DND-41 (cell line): ENCODE results near the gene EXOC4.

Source experiments
- ATAC-seq: fragments of 200-7000 bp; cut with Tn5 transposase; 3 replicates; pipeline ENCODE4 v1.9.1; 2021; ENCODE audit warnings: low read depth; ENCODE audit not compliant: insufficient read depth
- DNase-seq: peaks from one replicate; pipeline ENCODE4 v3.0.0-alpha.2; 2020
- H2AFZ ChIP-seq: 2 replicates; pipeline ENCODE4 v1.6.0; 2012; ENCODE audit warnings: low read depth, low read length
- H3K27ac ChIP-seq: 2 replicates; pipeline ENCODE4 v1.5.1; 2012; ENCODE audit warnings: low read length, inconsistent platforms
- H3K27me3 ChIP-seq: fragments of 200-600 bp; sonication (generic); 2 replicates; pipeline ENCODE4 v1.6.0; 2012; ENCODE audit warnings: low read length, mild to moderate bottlenecking, inconsistent platforms; ENCODE audit not compliant: insufficient read depth, poor library complexity
- H3K36me3 ChIP-seq: 2 replicates; pipeline ENCODE4 v1.5.1; 2012; ENCODE audit warnings: low read length, inconsistent platforms; ENCODE audit not compliant: insufficient read depth
- H3K4me1 ChIP-seq: 2 replicates; pipeline ENCODE4 v1.5.1; 2012; ENCODE audit warnings: mild to moderate bottlenecking, low read length; ENCODE audit not compliant: insufficient read depth
- H3K4me2 ChIP-seq: 2 replicates; pipeline ENCODE4 v1.6.0; 2012; ENCODE audit warnings: mild to moderate bottlenecking, moderate library complexity, low read length, inconsistent platforms; ENCODE audit not compliant: insufficient read depth
- H3K4me3 ChIP-seq, 2 experiments: fragments of 200-600 bp in 1 of 2; shearing (Covaris generic) in 1 of 2; 2 replicates each; pipeline ENCODE4 v1.5.1; 2012 to 2016; ENCODE audit warnings: inconsistent platforms in 2 of 2, low read length in 2 of 2, mild to moderate bottlenecking in 2 of 2, low read depth in 1 of 2, moderate library complexity in 1 of 2
- H3K79me2 ChIP-seq: 2 replicates; pipeline ENCODE4 v1.6.0; 2012; ENCODE audit warnings: low read length, inconsistent platforms; ENCODE audit not compliant: insufficient read depth
- H3K9ac ChIP-seq: 2 replicates; pipeline ENCODE4 v1.6.0; 2012; ENCODE audit warnings: low read depth, mild to moderate bottlenecking, inconsistent platforms, low read length, moderate library complexity
- H3K9me3 ChIP-seq: 2 replicates; pipeline ENCODE4 v1.5.1; 2012; ENCODE audit warnings: low read length, moderate library complexity, mild to moderate bottlenecking, inconsistent platforms; ENCODE audit not compliant: insufficient read depth, severe bottlenecking
- H4K20me1 ChIP-seq: 2 replicates; pipeline ENCODE4 v1.6.0; 2012; ENCODE audit warnings: low read length; ENCODE audit not compliant: insufficient read depth
- CTCF ChIP-seq: IDR thresholded peaks from 2 replicates; pipeline ENCODE4 v1.5.1; 2012; ENCODE audit warnings: borderline replicate concordance, low read length, moderate library complexity, mild to moderate bottlenecking; ENCODE audit not compliant: poor library complexity, severe bottlenecking; ENCODE audit errors: extremely low read depth
- EZH2 ChIP-seq: IDR thresholded peaks from 3 replicates; pipeline ENCODE4 v1.6.1; 2012; ENCODE audit warnings: borderline replicate concordance, low read depth, mild to moderate bottlenecking, moderate library complexity, low read length, inconsistent platforms; ENCODE audit not compliant: severe bottlenecking

Gene EXOC4

GRCh38 chr7:133911724-133912123 lies 658.8 kb downstream of the EXOC4 start:
- no peak overlapping the region for H3K27ac ChIP-seq
- H3K27me3 ChIP-seq: no peaks in the 10 kb centered on the region
- H2AFZ ChIP-seq: no peak overlapping the region
- no peak overlapping the region for H3K9ac ChIP-seq
- H3K36me3 ChIP-seq: no peaks in the 10 kb centered on the region
- H3K4me2 ChIP-seq: no peak overlapping the region
- H4K20me1 ChIP-seq: no peaks in the 10 kb centered on the region
- no peak for TF ChIP-seq EZH2
- no peak for ATAC-seq
- no peak overlapping the region for H3K4me3 ChIP-seq
- no peaks in the 10 kb centered on the region for H3K4me1 ChIP-seq
- no peak for DNase-seq
- no peaks in the 10 kb centered on the region for H3K79me2 ChIP-seq
- no peaks in the 10 kb centered on the region for H3K9me3 ChIP-seq

DNA sequence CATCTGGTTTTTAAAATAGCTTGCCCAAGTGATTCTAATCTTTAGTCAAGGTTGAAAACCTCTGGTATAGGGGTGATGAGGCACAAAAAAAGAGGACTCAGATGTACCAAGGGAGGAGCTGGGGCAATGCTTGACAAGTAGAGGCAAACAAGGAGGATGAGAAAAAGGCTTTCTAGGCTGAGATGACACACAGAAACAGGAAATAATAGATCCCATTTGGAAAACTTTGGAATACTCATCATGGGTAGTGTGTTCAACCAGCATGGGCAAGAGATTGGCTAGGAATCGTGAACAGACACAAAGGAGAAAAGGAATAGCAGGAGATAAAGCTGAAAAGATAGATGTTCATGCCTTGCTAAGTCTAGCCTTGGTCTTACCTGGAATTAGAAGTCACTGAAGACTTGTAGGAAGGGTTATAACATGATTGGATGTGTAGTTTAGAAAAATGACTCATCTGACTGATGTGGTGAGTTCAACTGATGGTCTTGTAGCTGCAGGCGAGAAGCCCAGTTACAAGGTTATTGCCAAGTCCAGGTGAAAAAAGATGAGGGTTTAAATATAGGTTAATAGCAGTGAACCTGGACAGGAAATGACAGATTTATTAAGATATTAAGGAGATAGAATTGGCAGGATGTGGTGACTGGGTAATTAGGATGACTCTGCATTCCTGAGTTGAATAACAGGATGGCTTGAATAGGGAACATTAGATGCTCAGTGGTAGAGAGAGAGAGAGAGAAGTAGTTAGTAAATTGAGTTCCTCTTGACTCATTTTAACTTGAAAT lies 660.2 kb downstream of the EXOC4 start:
- DNase-seq: no peak
- Histone ChIP-seq H3K36me3 (no peaks in the 10 kb centered on the region), H3K9me3 (no peaks in the 10 kb centered on the region), H3K4me1 (no peaks in the 10 kb centered on the region), H3K4me3 (no peak overlapping the region), H3K27me3 (no peaks in the 10 kb centered on the region), H3K27ac (no peak overlapping the region), H3K4me2 (no peak overlapping the region), H4K20me1 (no peaks in the 10 kb centered on the region), H3K79me2 (no peaks in the 10 kb centered on the region), H2AFZ (no peak overlapping the region), H3K9ac (no peak overlapping the region)
- TF ChIP-seq EZH2 (no peak), CTCF (no peak)
- peak; percentile 45; the same call in 2 of the 3 replicates for ATAC-seq

DNA sequence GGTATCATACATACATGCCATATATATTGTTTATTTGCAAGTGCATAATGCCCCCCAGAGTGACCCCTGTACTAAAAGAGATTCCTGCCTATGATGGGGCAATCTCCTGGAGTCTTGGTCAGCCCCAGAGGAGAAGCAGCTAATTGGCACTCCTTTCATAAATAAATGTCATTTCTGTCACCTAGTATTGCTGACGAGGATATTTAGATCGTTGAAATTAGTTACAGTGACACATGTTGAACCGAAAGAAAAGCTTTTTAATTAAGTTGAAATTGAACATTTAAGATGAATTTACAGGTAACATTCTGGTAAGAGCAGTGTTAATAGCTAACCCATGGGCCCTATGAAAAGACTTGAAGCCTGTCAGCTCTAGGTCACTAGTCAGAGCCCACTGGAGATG lies 663.7 kb downstream of the EXOC4 start:
- no peaks in the 10 kb centered on the region for H4K20me1 ChIP-seq
- no peak for DNase-seq
- TF ChIP-seq CTCF: no peak
- no peak for TF ChIP-seq EZH2
- H3K36me3 ChIP-seq: peaks cover 6% of the 10 kb centered on the region; the same call in 1 of the 2 replicates
- no peak overlapping the region for H3K27ac ChIP-seq
- no peak for ATAC-seq
- no peak overlapping the region for H3K4me3 ChIP-seq
- peaks cover 2% of the 10 kb centered on the region for H3K9me3 ChIP-seq
- H3K79me2 ChIP-seq: no peaks in the 10 kb centered on the region
- H3K9ac ChIP-seq: no peak overlapping the region
- H3K4me1 ChIP-seq: no peaks in the 10 kb centered on the region
- H2AFZ ChIP-seq: no peak overlapping the region
- H3K27me3 ChIP-seq: no peaks in the 10 kb centered on the region
- no peak overlapping the region for H3K4me2 ChIP-seq

GRCh38 chr7:133919810-133920209 lies 666.9 kb downstream of the EXOC4 start:
- H3K9me3 ChIP-seq: peaks cover 8% of the 10 kb centered on the region
- DNase-seq: no peak
- peaks cover 6% of the 10 kb centered on the region; the same call in 1 of the 2 replicates for H3K36me3 ChIP-seq
- no peak overlapping the region for H3K27ac ChIP-seq
- H3K27me3 ChIP-seq: no peaks in the 10 kb centered on the region
- H3K79me2 ChIP-seq: no peaks in the 10 kb centered on the region
- no peak overlapping the region for H2AFZ ChIP-seq
- no peak overlapping the region for H3K4me2 ChIP-seq
- TF ChIP-seq EZH2: no peak
- H3K9ac ChIP-seq: no peak overlapping the region
- no peaks in the 10 kb centered on the region for H3K4me1 ChIP-seq
- H3K4me3 ChIP-seq: no peak overlapping the region
- H4K20me1 ChIP-seq: no peaks in the 10 kb centered on the region
- ATAC-seq: no peak
